Gastroesophageal sphincter (tissue), 3 donors: ENCODE results near the gene PCBP4.

Experiments
- EP300 ChIP-seq: sonication (generic); formaldehyde crosslinking; IDR thresholded peaks from one replicate; pipeline ENCODE4 v1.6.1; 2017; ENCODE audit warnings: antibody characterized with exemption, mild to moderate bottlenecking
- POLR2A ChIP-seq, 2 donors: fragments of 450-650 bp; IDR thresholded peaks; one replicate each; pipeline ENCODE4 v1.6.1; 2017; ENCODE audit warnings: antibody characterized with exemption in 2 of 2, mild to moderate bottlenecking in 2 of 2, moderate library complexity in 1 of 2
- TF ChIP-seq, protein P1 (sequence below), 4 experiments: fragments of 200-600 bp in 2 of 4; fragments of 450-650 bp in 2 of 4; sonication (generic) in 1 of 4; IDR thresholded peaks; one replicate each; pipeline ENCODE4 v1.5.1; 2017 to 2019; ENCODE audit warnings: antibody characterized with exemption in 4 of 4, mild to moderate bottlenecking in 2 of 4, moderate library complexity in 2 of 4

DNA sequence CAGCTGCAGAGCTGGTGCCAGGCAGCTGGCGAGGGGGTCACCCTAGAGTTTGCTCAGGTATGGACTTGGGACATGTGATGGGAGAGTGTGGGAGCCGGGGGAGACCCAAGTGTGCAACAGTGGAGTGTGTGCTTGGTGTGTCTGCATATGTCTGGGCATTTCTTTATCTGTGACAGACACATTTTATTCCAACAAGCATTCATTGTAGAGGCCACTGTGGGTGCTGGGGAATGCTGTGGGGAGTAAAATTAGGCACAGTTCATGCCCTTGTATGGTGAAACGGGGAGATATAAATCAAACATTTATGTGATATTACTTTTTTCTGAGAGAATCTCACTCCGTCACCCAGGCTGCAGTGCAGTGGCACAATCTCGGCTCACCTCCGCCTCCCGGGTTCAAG, 20.3 kb upstream of the PCBP4 start:
- TF ChIP-seq, protein P1, sequence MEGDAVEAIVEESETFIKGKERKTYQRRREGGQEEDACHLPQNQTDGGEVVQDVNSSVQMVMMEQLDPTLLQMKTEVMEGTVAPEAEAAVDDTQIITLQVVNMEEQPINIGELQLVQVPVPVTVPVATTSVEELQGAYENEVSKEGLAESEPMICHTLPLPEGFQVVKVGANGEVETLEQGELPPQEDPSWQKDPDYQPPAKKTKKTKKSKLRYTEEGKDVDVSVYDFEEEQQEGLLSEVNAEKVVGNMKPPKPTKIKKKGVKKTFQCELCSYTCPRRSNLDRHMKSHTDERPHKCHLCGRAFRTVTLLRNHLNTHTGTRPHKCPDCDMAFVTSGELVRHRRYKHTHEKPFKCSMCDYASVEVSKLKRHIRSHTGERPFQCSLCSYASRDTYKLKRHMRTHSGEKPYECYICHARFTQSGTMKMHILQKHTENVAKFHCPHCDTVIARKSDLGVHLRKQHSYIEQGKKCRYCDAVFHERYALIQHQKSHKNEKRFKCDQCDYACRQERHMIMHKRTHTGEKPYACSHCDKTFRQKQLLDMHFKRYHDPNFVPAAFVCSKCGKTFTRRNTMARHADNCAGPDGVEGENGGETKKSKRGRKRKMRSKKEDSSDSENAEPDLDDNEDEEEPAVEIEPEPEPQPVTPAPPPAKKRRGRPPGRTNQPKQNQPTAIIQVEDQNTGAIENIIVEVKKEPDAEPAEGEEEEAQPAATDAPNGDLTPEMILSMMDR (IDR thresholded peaks at IDR 0.05), result no peak
- TF ChIP-seq EP300 (no peak), POLR2A (IDR thresholded peaks at IDR 0.05) (no peak)
